GM12874 (cell line): ENCODE results near the gene TADA3.
A peak's percentile ranks its signal among the peaks of the same experiment; 100 is the strongest.

ENCODE experiments used
- CTCF ChIP-seq: IDR thresholded peaks from 2 replicates; pipeline ENCODE4 v1.5.1; 2011; ENCODE audit warnings: low read depth, mild to moderate bottlenecking, control low read depth, low read length, moderate library complexity; ENCODE audit not compliant: insufficient read depth

Gene TADA3

GRCh38 chr3:9809239-9809614 is 17.0 kb upstream of the TADA3 start:
- TF ChIP-seq CTCF: no peak

- 0 out of 2 replicates have a peak, but pooled peaks have one; percentile 31 for TF ChIP-seq CTCF
These were observed 16.2 kb upstream of the TADA3 start for GRCh38 chr3:9808345-9809037.

DNA sequence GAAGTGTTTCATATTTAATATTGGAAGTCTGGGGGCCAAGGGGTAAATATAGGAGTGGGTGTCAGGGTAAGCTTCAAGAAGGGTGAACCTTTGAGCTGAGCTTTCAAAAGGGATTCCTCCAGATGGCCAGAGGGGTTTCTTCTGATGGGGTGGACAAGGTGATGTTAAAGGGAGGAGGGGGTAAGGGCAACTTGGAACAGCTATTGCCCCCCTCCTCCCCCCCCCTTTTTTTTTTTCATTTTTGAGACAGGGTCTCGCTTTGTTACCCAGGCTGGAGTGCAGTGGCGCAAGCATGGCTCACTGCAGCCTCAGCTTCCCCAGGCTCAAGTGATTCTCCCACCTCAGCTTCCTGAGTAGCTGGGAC is 15.7 kb upstream of the TADA3 start:
- no peak for TF ChIP-seq CTCF

GRCh38 chr3:9806688-9807589 is 14.7 kb upstream of the TADA3 start:
- TF ChIP-seq CTCF: no peak

GRCh38 chr3:9806137-9806536 is 13.9 kb upstream of the TADA3 start:
- no peak for TF ChIP-seq CTCF

DNA sequence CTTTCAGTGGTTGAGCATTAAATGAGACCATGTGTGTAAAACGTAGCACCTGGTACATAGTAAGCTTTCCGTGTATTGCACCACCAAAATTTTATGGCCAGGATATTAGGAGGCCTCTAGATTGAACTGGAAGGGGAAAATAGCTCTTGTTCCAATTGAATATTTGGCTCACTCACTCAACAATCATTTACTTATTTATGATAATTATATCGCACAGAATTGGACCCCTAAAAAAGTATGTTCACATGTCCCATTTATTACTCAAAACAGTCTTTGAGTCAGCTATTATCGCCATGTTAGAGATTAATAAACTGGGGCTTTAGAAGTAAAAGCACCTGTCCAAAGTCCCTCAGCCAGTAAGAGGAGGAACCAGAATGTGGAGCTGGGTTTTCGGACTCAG is 12.7 kb upstream of the TADA3 start:
- no peak for TF ChIP-seq CTCF

DNA sequence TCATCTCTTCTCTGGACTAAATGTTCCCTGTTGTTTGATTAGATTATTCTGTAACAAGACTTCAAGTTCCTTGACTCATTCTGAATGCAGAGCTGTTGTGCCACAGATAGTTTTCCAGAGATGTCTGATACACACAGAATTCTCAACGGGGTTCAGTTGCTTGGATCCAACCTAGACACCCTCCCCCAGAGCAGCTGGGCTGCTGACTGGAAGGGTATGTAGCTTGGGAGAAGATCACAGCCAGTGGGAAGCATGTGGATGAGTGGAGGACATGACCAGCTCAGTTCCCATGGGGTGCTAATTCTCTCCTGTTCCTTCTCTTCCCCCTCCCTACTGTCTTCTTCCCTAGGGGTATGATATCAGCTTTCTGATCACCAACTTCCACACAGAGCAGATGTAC is 11.2 kb upstream of the TADA3 start:
- TF ChIP-seq CTCF: no peak
